Left colon (tissue), 2 donors: ENCODE measurements around the gene DISP3. TPM values are rescaled to one million over a fixed set of nuclear protein-coding genes. Genes with fewer than 3 reads are reported as not detected.

Experiments used
- ATAC-seq: fragments of 200-7000 bp; cut with Tn5 transposase; one replicate; pipeline ENCODE4 v1.9.1; 2020; ENCODE audit warnings: mild to moderate bottlenecking, moderate library complexity
- DNase-seq, 2 donors: peaks; one replicate each; pipeline ENCODE4 v3.0.0-alpha.2; 2020
- intact Hi-C, 2 donors: fragments of 100-400 bp; cut with DNase I in 1 of 2; cut with micrococcal nuclease in 1 of 2; formaldehyde crosslinking; loops; one replicate each; pipeline versions ENCODE4 v1.11.2 to v1.14.0; 2022; cut with DNase I, micrococcal nuclease
- total RNA-seq, 2 donors: library from RNA; stranded (reverse); fragmentation: NEBNext Ultra II Directional; extraction: Animal tissue kit (Norgen Biotek cat#: 25700); gene quantifications; one replicate each; pipeline ENCODE4 v1.2.1, GENCODE V29; 2021
- donor health status: DM: no; HTN: no; CAD: no.
- donor health status: DM: yes; HTN: yes; CAD: no.

DISP3 gene
- total RNA-seq, 2 donors from 2014 or later, result 0.18 to 0.31 TPM

GRCh38 chr1:11523746-11524464 is 45.0 kb downstream of the DISP3 start:
- DNase-seq, result no peak
- no peak for ATAC-seq
- intact Hi-C loops, result no loop called here

GRCh38 chr1:11524465-11525150 is 45.7 kb downstream of the DISP3 start:
- intact Hi-C loops, result no loop called here
- no peak for ATAC-seq
- no peak for DNase-seq

GRCh38 chr1:11525151-11525505 is 46.2 kb downstream of the DISP3 start:
- no peak for DNase-seq
- intact Hi-C loops, result no loop called here
- ATAC-seq, result no peak

- ATAC-seq (no peak), DNase-seq (no peak)
- intact Hi-C loops, result no loop called here
Observed at GRCh38 chr1:11525516-11525915, 46.6 kb downstream of the DISP3 start.

- ATAC-seq (no peak), DNase-seq (no peak)
- intact Hi-C loops, result no loop called here
Observed at GRCh38 chr1:11526071-11526895, 47.3 kb downstream of the DISP3 start.

- intact Hi-C loops, result no loop called here
- no peak for ATAC-seq
- no peak for DNase-seq
Observed at GRCh38 chr1:11527541-11528452, 48.8 kb downstream of the DISP3 start.

- no peak for DNase-seq
- intact Hi-C loops, result no loop called here
- no peak for ATAC-seq
Observed at GRCh38 chr1:11528611-11529261, 49.8 kb downstream of the DISP3 start.

GRCh38 chr1:11529330-11529729 is 50.4 kb downstream of the DISP3 start:
- ATAC-seq (no peak), DNase-seq (no peak)
- intact Hi-C loops, result no loop called here

GRCh38 chr1:11529763-11530730 is 51.1 kb downstream of the DISP3 start:
- intact Hi-C loops, result no loop called here
- ATAC-seq, result no peak
- DNase-seq, result no peak

GRCh38 chr1:11530731-11531311 is 51.9 kb downstream of the DISP3 start:
- DNase-seq, result no peak
- ATAC-seq, result no peak
- intact Hi-C loops, result no loop called here

GRCh38 chr1:11531314-11531870 is 52.4 kb downstream of the DISP3 start:
- no peak for DNase-seq
- ATAC-seq, result no peak
- intact Hi-C loops, result no loop called here

GRCh38 chr1:11531943-11532342 is 53.0 kb downstream of the DISP3 start:
- no peak for ATAC-seq
- intact Hi-C loops, result no loop called here

GRCh38 chr1:11533790-11534787 is 55.1 kb downstream of the DISP3 start:
- ATAC-seq, result no peak
- DNase-seq, result no peak
- intact Hi-C loops, result no loop called here

More at GRCh38 chr1:11531943-11532342, 53.0 kb downstream of the DISP3 start:
- DNase-seq, result no peak

- ATAC-seq (no peak), DNase-seq (no peak)
- intact Hi-C loops, result no loop called here
Observed at GRCh38 chr1:11534846-11535245, 55.9 kb downstream of the DISP3 start.

- DNase-seq, result no peak
- intact Hi-C loops, result no loop called here
- ATAC-seq, result no peak
Observed at GRCh38 chr1:11535316-11535715, 56.4 kb downstream of the DISP3 start.
